ENCODE results near the gene WDR20. TPM values are rescaled to one million over a fixed set of nuclear protein-coding genes. Genes with fewer than 3 reads are reported as not detected.

The WDR20 gene
- total and polyA plus RNA-seq, 2 donors (not counting 3 experiments of a cell fraction or from before 2014, with no cell fraction given), result 12.2 to 22.4 TPM

DNA sequence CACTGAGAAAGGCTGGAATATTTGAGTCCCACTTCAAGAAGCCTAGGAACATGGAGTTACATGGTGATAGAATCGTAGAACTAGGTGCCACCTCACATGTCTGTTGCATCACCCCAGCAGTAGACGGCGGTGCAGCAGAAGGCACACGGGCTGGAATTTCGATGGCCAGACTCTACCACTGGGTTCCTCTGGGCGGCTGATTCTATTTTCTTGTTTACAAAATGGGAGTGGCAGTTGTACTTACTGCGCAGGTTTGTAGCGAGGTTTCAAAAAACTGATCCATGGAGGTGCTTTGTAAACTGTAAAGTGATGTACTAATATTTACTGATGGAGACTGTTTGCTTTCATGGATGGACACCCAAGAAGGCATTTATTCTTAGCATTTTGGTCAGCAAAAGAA, 45.7 kb downstream of the WDR20 start:
- Histone ChIP-seq H3K9me1 (replicated peaks; ENCODE audit: control insufficient read depth, extremely low read depth, insufficient read depth, low read length) (no peaks in the 10 kb centered on the region), H3K4me2 (ENCODE audit: insufficient read depth, low read length) (no peak overlapping the region), H3K4me1 (ENCODE audit: control insufficient read depth, extremely low read depth, insufficient read depth, low read length) (no peaks in the 10 kb centered on the region), H3K27ac (ENCODE audit: insufficient read depth, low read depth, low read length) (no peak overlapping the region), H3K79me2 (ENCODE audit: control insufficient read depth, insufficient read depth, low read length) (peaks cover 51% of the 10 kb centered on the region), H3K9me3 (replicated peaks; ENCODE audit: control insufficient read depth, insufficient read depth, low read length) (no peaks in the 10 kb centered on the region), H3K4me3 (replicated peaks in 1 of 3; ENCODE audit: insufficient read depth in 1 of 3, low read depth in 1 of 3, low read length in 3 of 3) (no peak overlapping the region), H3K27me3 (ENCODE audit: control insufficient read depth in 2 of 2, insufficient read depth in 2 of 2, low read length in 2 of 2) (no peaks in the 10 kb centered on the region), H3K36me3 (ENCODE audit: control insufficient read depth in 2 of 2, extremely low read depth in 1 of 2, insufficient read depth in 2 of 2, low read length in 2 of 2) (no peaks in the 10 kb centered on the region), H4K20me1 (replicated peaks; ENCODE audit: control insufficient read depth, extremely low read depth, insufficient read depth, low read length) (no peaks in the 10 kb centered on the region), H2AFZ (ENCODE audit: low read depth, low read length) (no peak overlapping the region), H3K9ac (replicated peaks; ENCODE audit: extremely low read depth, insufficient read depth, low read length) (no peak overlapping the region)
- ChIA-PET POLR2A (no interaction called here), CTCF (no interaction called here)
- no peak for FAIRE-seq
- intact Hi-C loops (cut with micrococcal nuclease), result no loop called here
- BruUV-seq (replicated peaks), result no TSS peak
- TF ChIP-seq MYC (IDR thresholded peaks at IDR 0.05; ENCODE audit: low read depth, low read length) (no peak), POLR2A (IDR thresholded peaks at IDR 0.05; ENCODE audit: low read depth, low read length) (no peak), EZH2 (IDR thresholded peaks at IDR 0.05; ENCODE audit: borderline replicate concordance, low read depth, low read length, severe bottlenecking) (no peak), FOS (IDR thresholded peaks at IDR 0.05; ENCODE audit: borderline replicate concordance, insufficient read depth, low read length) (no peak), POLR2AphosphoS5 (IDR thresholded peaks at IDR 0.05; ENCODE audit: insufficient read depth, low read depth, low read length) (no peak), GATA2 (IDR thresholded peaks at IDR 0.05; ENCODE audit: insufficient read depth, insufficient read length, low read depth, low read length) (no peak), MAX (IDR thresholded peaks at IDR 0.05; ENCODE audit: insufficient read depth, insufficient read length) (no peak)
- no peak for DNase-seq (ENCODE audit: low read depth, low spot score)
- dilution Hi-C loops (cut with MboI; ENCODE audit: extremely low pct_ligation_motif_present, low sequenced_read_pairs), result no loop called here

DNA sequence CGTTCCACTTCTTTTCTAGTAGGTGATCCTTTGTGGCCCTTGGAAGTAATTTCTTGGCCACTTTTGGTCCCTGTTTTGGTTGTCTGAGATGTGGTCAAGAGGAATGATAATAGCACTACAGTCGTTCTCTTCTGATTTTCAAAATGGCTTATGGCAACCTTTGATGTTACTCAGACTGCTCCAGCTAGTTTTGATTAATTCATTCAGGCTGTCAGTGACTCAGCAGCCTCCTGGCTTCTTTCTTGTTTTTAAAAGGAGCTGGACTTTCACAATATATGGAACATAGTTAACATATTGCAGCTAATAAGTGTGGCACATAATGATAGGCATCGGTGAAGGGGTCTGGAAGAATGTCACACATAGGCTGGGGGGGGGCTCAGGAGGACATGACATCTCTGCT, 47.3 kb downstream of the WDR20 start:
- DNase-seq (ENCODE audit: low read depth, low spot score), result peak; percentile 45
- ChIA-PET CTCF (interaction anchor here (0.5 to 1.5 kb wide), 3 partner anchors 26 to 251 kb away, joined by 3 to 4 read pairs (median 3); no protein-coding TSS in a partner anchor), POLR2A (no interaction called here)
- peak; percentile 18 for FAIRE-seq
- H3K9me3 ChIP-seq (replicated peaks; ENCODE audit: control insufficient read depth, insufficient read depth, low read length), result no peaks in the 10 kb centered on the region
- peaks cover 51% of the 10 kb centered on the region for H3K79me2 ChIP-seq (ENCODE audit: control insufficient read depth, insufficient read depth, low read length)
- no peaks in the 10 kb centered on the region for H3K27me3 ChIP-seq (ENCODE audit: control insufficient read depth in 2 of 2, insufficient read depth in 2 of 2, low read length in 2 of 2)
- no peaks in the 10 kb centered on the region for H3K9me1 ChIP-seq (replicated peaks; ENCODE audit: control insufficient read depth, extremely low read depth, insufficient read depth, low read length)
- no peaks in the 10 kb centered on the region for H3K4me1 ChIP-seq (ENCODE audit: control insufficient read depth, extremely low read depth, insufficient read depth, low read length)
- no peak overlapping the region for H3K27ac ChIP-seq (ENCODE audit: insufficient read depth, low read depth, low read length)
- intact Hi-C loops (cut with micrococcal nuclease) (no loop called here), dilution Hi-C loops (cut with MboI; ENCODE audit: extremely low pct_ligation_motif_present, low sequenced_read_pairs) (no loop called here)
- H4K20me1 ChIP-seq (replicated peaks; ENCODE audit: control insufficient read depth, extremely low read depth, insufficient read depth, low read length), result no peaks in the 10 kb centered on the region
- no peaks in the 10 kb centered on the region for H3K36me3 ChIP-seq (ENCODE audit: control insufficient read depth in 2 of 2, extremely low read depth in 1 of 2, insufficient read depth in 2 of 2, low read length in 2 of 2)
- H2AFZ ChIP-seq (ENCODE audit: low read depth, low read length), result no peak overlapping the region
- BruUV-seq (replicated peaks), result no TSS peak
- no peak overlapping the region for H3K4me2 ChIP-seq (ENCODE audit: insufficient read depth, low read length)
- TF ChIP-seq, protein P1, sequence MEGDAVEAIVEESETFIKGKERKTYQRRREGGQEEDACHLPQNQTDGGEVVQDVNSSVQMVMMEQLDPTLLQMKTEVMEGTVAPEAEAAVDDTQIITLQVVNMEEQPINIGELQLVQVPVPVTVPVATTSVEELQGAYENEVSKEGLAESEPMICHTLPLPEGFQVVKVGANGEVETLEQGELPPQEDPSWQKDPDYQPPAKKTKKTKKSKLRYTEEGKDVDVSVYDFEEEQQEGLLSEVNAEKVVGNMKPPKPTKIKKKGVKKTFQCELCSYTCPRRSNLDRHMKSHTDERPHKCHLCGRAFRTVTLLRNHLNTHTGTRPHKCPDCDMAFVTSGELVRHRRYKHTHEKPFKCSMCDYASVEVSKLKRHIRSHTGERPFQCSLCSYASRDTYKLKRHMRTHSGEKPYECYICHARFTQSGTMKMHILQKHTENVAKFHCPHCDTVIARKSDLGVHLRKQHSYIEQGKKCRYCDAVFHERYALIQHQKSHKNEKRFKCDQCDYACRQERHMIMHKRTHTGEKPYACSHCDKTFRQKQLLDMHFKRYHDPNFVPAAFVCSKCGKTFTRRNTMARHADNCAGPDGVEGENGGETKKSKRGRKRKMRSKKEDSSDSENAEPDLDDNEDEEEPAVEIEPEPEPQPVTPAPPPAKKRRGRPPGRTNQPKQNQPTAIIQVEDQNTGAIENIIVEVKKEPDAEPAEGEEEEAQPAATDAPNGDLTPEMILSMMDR (IDR thresholded peaks at IDR 0.05; ENCODE audit: extremely low read depth in 1 of 2, insufficient read depth in 1 of 2, low read depth in 1 of 2, low read length in 2 of 2), result no peak
- TF ChIP-seq FOS (IDR thresholded peaks at IDR 0.05; ENCODE audit: borderline replicate concordance, insufficient read depth, low read length) (peak; percentile 40), MYC (IDR thresholded peaks at IDR 0.05; ENCODE audit: low read depth, low read length) (no peak)
- H3K9ac ChIP-seq (replicated peaks; ENCODE audit: extremely low read depth, insufficient read depth, low read length), result no peak overlapping the region
- H3K4me3 ChIP-seq (replicated peaks in 1 of 3; ENCODE audit: insufficient read depth in 1 of 3, low read depth in 1 of 3, low read length in 3 of 3), result no peak overlapping the region
